Caco-2 (cell line): Measurements from ENCODE around the gene SH3GL2. TPM values are rescaled to one million over a fixed set of nuclear protein-coding genes. Genes with fewer than 3 reads are reported as not detected.

Source experiments
- BruUV-seq: library from RNA; stranded (reverse); fragments of 400-500 nt; replicated peaks from 2 replicates; lab custom pipeline; 2021; lab: Mats Ljungman, UMichigan
- CTCF ChIA-PET: fragments of 300-600 bp; sonication (Branson Sonifier 250); formaldehyde crosslinking; loops from one replicate; lab custom pipeline; 2022; ENCODE audit warnings: antibody characterized with exemption; lab: Charles Lee
- POLR2A ChIA-PET: fragments of 300-600 bp; sonication (Branson Sonifier 250); formaldehyde crosslinking; loops from one replicate; lab custom pipeline; 2022; ENCODE audit warnings: antibody characterized with exemption; lab: Charles Lee
- DNase-seq, 2 experiments: peaks; one replicate each; pipeline versions ENCODE4 v3.0.0 to v3.0.0-alpha.2; 2020 to 2022
- H3K27me3 ChIP-seq: replicated peaks from 2 replicates; pipeline ENCODE4 v1.6.0; 2011; ENCODE audit warnings: low read length; ENCODE audit not compliant: control insufficient read depth, insufficient read depth
- H3K36me3 ChIP-seq: 2 replicates; pipeline ENCODE4 v1.5.1; 2011; ENCODE audit warnings: low read length; ENCODE audit not compliant: control insufficient read depth, insufficient read depth
- H3K4me1 ChIP-seq: fragments of 250-450 bp; sonication (Bioruptor Pico); 2 replicates; pipeline ENCODE4 v1.5.1; 2020; ENCODE audit warnings: mild to moderate bottlenecking
- H3K4me3 ChIP-seq: 2 replicates; pipeline ENCODE4 v1.5.1; 2011; ENCODE audit warnings: low read depth, mild to moderate bottlenecking, control low read depth, low read length
- H3K9me3 ChIP-seq: fragments of 250-450 bp; sonication (Bioruptor Pico); 2 replicates; pipeline ENCODE4 v1.5.1; 2020; ENCODE audit warnings: mild to moderate bottlenecking, moderate library complexity
- H3K27ac Mint-ChIP-seq: one replicate; pipeline ENCODE4 v1.8.0; 2022; ENCODE audit warnings: mixed read lengths; ENCODE audit not compliant: unreplicated experiment
- H3K27me3 Mint-ChIP-seq: one replicate; pipeline ENCODE4 v1.8.0; 2022; ENCODE audit warnings: mixed read lengths; ENCODE audit not compliant: insufficient read depth, unreplicated experiment
- H3K36me3 Mint-ChIP-seq: one replicate; pipeline ENCODE4 v1.8.0; 2022; ENCODE audit warnings: mild to moderate bottlenecking, mixed read lengths; ENCODE audit not compliant: insufficient read depth, unreplicated experiment
- H3K4me1 Mint-ChIP-seq: one replicate; pipeline ENCODE4 v1.8.0; 2022; ENCODE audit warnings: low read depth, mixed read lengths; ENCODE audit not compliant: unreplicated experiment
- H3K4me3 Mint-ChIP-seq: one replicate; pipeline ENCODE4 v1.8.0; 2022; ENCODE audit warnings: mild to moderate bottlenecking, moderate library complexity, mixed read lengths; ENCODE audit not compliant: unreplicated experiment
- H3K9me3 Mint-ChIP-seq: one replicate; pipeline ENCODE4 v1.8.0; 2022; ENCODE audit warnings: mixed read lengths; ENCODE audit not compliant: unreplicated experiment
- CTCF ChIP-seq, 2 experiments: fragments of 200-600 bp in 1 of 2; IDR thresholded peaks; 1 replicate in 1 of 2; 2 replicates in 1 of 2; pipeline versions ENCODE4 v1.5.1 to v1.8.0; 2011 to 2022; ENCODE audit warnings: antibody characterized with exemption in 1 of 2, control low read depth in 1 of 2, inconsistent platforms in 1 of 2, low read depth in 1 of 2, low read length in 1 of 2, mild to moderate bottlenecking in 1 of 2, moderate library complexity in 1 of 2; ENCODE audit not compliant: insufficient read depth in 1 of 2, severe bottlenecking in 1 of 2, unreplicated experiment in 1 of 2
- intact Hi-C: fragments of 100-400 bp; cut with micrococcal nuclease; formaldehyde crosslinking; loops from one replicate; pipeline ENCODE4 v1.10.0; 2022; ENCODE audit not compliant: unreplicated experiment
- total RNA-seq: library from RNA; stranded (reverse); gene quantifications from 2 replicates; pipeline ENCODE4 v1.2.3, GENCODE V29; 2022

The SH3GL2 gene
- total RNA-seq, 1 experiment from 2014 or later = not detected

GRCh38 chr9:17824616-17825264 is 245.9 kb downstream of the SH3GL2 start:
- ChIA-PET POLR2A (no interaction called here), CTCF (no interaction called here)
- no TSS peak for BruUV-seq
- H3K4me3 ChIP-seq = no peak overlapping the region
- no peak for TF ChIP-seq CTCF (IDR thresholded peaks at IDR 0.05; ENCODE audit: insufficient read depth in 1 of 2, low read depth in 1 of 2, low read length in 1 of 2, severe bottlenecking in 1 of 2, unreplicated experiment in 1 of 2)
- intact Hi-C loops = no loop called here
- Mint-ChIP-seq H3K27ac (no peak overlapping the region), H3K4me3 (no peak overlapping the region), H3K9me3 (no peaks in the 10 kb centered on the region), H3K4me1 (no peaks in the 10 kb centered on the region), H3K27me3 (peaks cover 2% of the 10 kb centered on the region), H3K36me3 (no peaks in the 10 kb centered on the region)
- no peaks in the 10 kb centered on the region for H3K36me3 ChIP-seq
- no peaks in the 10 kb centered on the region for H3K27me3 ChIP-seq
- no peaks in the 10 kb centered on the region for H3K9me3 ChIP-seq
- no peak for DNase-seq
- H3K4me1 ChIP-seq = no peaks in the 10 kb centered on the region

GRCh38 chr9:17825265-17825659 is 246.4 kb downstream of the SH3GL2 start:
- H3K27me3 ChIP-seq = no peaks in the 10 kb centered on the region
- Mint-ChIP-seq H3K9me3 (no peaks in the 10 kb centered on the region), H3K36me3 (no peaks in the 10 kb centered on the region), H3K4me3 (no peak overlapping the region), H3K27me3 (peaks cover 4% of the 10 kb centered on the region), H3K27ac (no peak overlapping the region), H3K4me1 (no peaks in the 10 kb centered on the region)
- no peak for DNase-seq
- H3K4me1 ChIP-seq = no peaks in the 10 kb centered on the region
- H3K4me3 ChIP-seq = no peak overlapping the region
- intact Hi-C loops = no loop called here
- H3K36me3 ChIP-seq = no peaks in the 10 kb centered on the region
- no TSS peak for BruUV-seq
- H3K9me3 ChIP-seq = no peaks in the 10 kb centered on the region
- TF ChIP-seq CTCF (IDR thresholded peaks at IDR 0.05; ENCODE audit: insufficient read depth in 1 of 2, low read depth in 1 of 2, low read length in 1 of 2, severe bottlenecking in 1 of 2, unreplicated experiment in 1 of 2) = no peak
- ChIA-PET POLR2A (no interaction called here), CTCF (no interaction called here)

- H3K4me3 ChIP-seq = no peak overlapping the region
- Mint-ChIP-seq H3K36me3 (no peaks in the 10 kb centered on the region), H3K4me1 (no peaks in the 10 kb centered on the region), H3K9me3 (no peaks in the 10 kb centered on the region), H3K4me3 (no peak overlapping the region), H3K27me3 (peaks cover 7% of the 10 kb centered on the region), H3K27ac (no peak overlapping the region)
- POLR2A ChIA-PET = no interaction called here
- no peaks in the 10 kb centered on the region for H3K36me3 ChIP-seq
- BruUV-seq = no TSS peak
- H3K4me1 ChIP-seq = no peaks in the 10 kb centered on the region
- H3K27me3 ChIP-seq = no peaks in the 10 kb centered on the region
- H3K9me3 ChIP-seq = no peaks in the 10 kb centered on the region
- CTCF ChIA-PET = interaction anchor here (1.3 kb wide), 1 partner anchor 8 kb away, joined by 3 read pairs; no protein-coding TSS in a partner anchor
- no peak for DNase-seq
- intact Hi-C loops = no loop called here
- no peak for TF ChIP-seq CTCF (IDR thresholded peaks at IDR 0.05; ENCODE audit: insufficient read depth in 1 of 2, low read depth in 1 of 2, low read length in 1 of 2, severe bottlenecking in 1 of 2, unreplicated experiment in 1 of 2)
These were observed 250.2 kb downstream of the SH3GL2 start for GRCh38 chr9:17829064-17829463.
